IPS-18c (cell line): ENCODE measurements around the gene SLC2A13.
"Not testable (repeated sequence)": the region's sequence is repeated elsewhere in the genome, so short reads cannot be mapped to it uniquely, and the experiment has no call there.

ENCODE experiments used
- H3K4me3 ChIP-seq: 2 replicates; pipeline ENCODE4 v1.7.0; 2013; ENCODE audit warnings: low read depth, mild to moderate bottlenecking, low read length, moderate library complexity; ENCODE audit not compliant: insufficient read depth
- H3K9me3 ChIP-seq: one replicate; pipeline ENCODE4 v1.6.1; 2013; ENCODE audit warnings: mild to moderate bottlenecking, low read length, moderate library complexity; ENCODE audit not compliant: control insufficient read depth, insufficient read depth

Gene SLC2A13

DNA sequence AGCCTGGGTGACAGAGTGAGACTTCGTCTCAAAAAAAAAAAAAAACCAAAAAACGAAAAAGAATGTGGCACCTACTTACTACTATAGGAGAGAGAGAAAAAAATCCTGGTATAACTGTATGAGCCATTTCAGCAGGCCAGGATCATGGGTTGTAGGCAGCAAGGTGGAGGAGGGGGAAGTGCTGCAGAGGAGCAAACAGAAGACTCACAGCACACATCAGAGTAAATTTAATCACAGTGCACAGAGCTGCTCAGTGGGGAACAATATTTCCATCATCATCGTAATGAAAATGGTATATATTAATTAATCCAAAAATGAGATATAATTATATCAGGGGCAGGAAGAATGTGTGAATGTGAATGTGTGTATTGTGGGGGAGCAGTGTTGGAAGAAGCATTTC is 175.8 kb downstream of the SLC2A13 start:
- Histone ChIP-seq H3K4me3 (no peak overlapping the region), H3K9me3 (no peaks in the 10 kb centered on the region)

GRCh38 chr12:39928181-39928899 is 177.5 kb downstream of the SLC2A13 start:
- Histone ChIP-seq H3K4me3 (no peak overlapping the region), H3K9me3 (no peaks in the 10 kb centered on the region)

DNA sequence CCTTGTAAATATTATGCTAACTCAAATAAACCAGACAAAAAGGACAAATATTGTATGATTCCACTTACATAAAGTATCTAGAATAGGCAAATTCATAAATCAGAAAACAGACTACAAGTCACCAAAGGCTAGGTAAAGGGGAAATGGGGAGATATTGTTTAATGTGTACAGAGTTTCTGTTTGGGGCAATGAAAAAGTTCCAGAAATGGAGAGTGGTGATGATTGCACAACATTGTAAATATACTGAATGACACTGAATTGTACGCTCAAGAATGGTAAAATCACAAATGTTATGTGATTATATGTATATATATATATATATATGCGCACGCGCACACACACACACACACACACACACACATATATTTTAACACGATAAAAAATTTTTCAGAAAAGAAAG is 182.5 kb downstream of the SLC2A13 start:
- H3K4me3 ChIP-seq = no peak overlapping the region
- H3K9me3 ChIP-seq = no peaks in the 10 kb centered on the region

DNA sequence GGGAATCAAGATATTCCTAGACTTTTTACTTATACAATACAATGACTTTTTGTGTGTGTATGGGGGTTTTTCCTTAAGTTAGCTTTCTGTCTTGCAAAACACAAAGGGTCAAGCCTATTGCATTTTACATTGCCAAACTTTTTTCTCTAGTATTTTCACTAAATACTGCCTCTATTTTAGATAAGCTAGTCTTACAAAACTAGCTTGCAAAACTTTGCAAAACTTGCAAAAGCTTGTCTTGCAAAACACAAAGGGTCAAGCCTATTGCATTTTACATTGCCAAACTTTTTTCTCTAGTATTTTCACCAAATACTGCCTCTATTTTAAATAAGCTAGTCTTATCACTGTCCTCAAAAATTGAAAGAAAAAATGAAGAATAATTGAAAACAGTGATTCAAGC is 183.3 kb downstream of the SLC2A13 start:
- not testable (repeated sequence) for H3K4me3 ChIP-seq, H3K9me3 ChIP-seq

DNA sequence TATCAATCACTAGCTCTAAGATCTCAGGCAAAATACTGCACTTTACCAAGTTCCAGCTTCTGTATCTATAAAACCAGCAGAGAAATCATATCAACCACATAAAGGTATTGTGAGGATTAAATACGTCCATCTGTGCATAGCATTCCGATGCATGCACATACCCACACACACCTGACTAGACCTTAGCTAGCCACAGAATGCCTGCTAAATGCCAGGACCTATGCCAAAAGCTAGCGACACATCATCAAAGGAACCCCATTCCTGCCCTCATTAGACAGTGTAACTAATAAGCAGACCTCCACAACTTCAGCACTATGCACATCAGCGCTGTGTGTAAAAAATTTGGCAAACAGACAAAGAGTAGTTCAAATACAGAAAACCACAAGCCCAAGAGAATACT is 185.2 kb downstream of the SLC2A13 start:
- no peak overlapping the region for H3K4me3 ChIP-seq

GRCh38 chr12:39920222-39920621 is 185.7 kb downstream of the SLC2A13 start:
- H3K9me3 ChIP-seq = no peaks in the 10 kb centered on the region
- H3K4me3 ChIP-seq = no peak overlapping the region

More for the DNA sequence above, 185.2 kb downstream of the SLC2A13 start:
- H3K9me3 ChIP-seq = no peaks in the 10 kb centered on the region

DNA sequence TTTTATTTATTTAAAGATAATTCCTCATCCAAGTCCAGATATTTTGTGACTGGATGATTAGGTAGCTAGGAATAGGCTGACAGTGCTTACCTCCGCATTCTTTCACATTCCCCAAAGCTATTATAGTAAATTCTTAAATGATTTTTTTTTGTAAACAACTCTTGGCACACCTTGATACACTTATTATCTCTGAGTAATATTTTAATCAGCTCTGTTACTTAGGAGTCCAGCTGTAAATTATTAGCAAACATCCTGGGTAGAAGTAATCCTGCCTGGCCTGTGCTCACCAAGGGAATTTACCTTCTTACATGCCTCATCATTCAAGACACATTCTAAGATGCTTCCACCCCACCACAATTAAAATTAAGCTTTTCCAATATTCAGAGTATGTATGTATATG is 186.1 kb downstream of the SLC2A13 start:
- H3K4me3 ChIP-seq = no peak overlapping the region
- H3K9me3 ChIP-seq = no peaks in the 10 kb centered on the region

DNA sequence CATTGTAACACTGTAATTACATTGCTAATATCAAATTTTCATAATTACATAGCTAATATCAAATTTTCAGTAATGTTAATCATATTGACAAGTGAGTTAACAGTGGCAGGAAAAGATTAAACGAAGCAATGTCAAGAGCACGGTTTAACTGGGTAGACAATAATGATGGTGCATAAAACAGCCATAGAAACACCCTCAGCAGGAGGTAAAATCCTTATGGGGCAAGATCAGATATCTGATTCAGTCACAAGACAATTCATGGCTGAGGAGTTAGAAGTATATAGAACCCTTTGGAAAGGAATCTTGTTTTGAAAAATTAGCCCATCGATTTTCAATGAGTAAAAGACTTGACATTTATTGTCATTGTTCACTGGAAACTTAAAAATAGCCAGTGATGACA is 190.6 kb downstream of the SLC2A13 start:
- no peak overlapping the region for H3K4me3 ChIP-seq
- no peaks in the 10 kb centered on the region for H3K9me3 ChIP-seq

DNA sequence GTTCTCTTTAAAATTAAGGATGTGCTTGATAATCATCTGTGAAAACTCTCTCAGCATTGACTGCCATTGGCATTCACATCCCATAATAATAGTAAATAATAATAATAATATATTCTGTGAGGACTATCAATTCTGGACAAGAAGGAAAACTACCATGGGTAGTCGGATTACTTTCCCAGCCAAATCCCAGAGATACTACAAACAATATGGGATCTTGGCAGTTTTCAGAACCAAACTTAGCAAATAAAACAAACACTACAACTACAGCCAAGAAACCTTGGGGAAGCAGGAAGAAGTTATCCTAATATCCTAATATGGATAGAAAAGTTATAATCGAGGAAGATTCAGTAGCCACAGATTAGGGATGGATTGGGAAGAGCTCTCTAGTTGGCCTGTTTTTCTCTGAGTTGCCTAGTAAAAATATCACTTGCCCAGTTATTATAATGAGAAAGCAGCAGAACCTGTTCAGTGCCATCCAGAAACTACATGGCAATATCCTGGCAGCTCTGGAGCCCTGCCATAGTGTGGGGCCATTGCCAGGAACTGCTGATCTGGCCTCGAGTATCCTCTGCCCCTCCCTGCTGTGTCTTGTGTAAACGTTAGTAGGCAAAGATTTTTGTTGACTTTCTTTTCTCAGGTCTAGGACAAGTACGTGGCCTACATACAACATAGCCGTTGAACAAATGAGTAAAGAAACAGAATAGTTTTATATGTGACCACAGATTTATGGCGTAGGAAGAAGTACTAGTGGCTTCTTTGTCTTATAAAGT is 193.5 kb downstream of the SLC2A13 start:
- no peaks in the 10 kb centered on the region for H3K9me3 ChIP-seq
- H3K4me3 ChIP-seq = no peak overlapping the region

DNA sequence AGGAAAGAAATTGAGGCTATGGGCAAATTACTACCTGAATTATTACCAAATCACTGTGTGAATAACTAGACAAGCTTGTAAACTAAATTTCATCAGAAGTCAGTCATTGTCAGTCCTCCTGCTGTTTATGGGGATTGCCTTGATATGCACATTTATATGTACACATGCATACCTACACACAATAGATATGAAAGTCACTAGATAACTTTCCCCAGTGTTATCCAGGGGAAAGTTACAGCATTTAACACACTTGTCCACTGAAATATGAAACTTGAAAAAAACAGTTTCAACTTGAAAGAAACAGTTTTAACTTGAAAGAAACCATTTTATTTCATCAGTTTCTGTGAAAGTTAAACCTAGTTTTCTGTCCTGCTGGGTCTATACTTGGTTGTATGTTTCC is 199.6 kb downstream of the SLC2A13 start:
- H3K9me3 ChIP-seq = no peaks in the 10 kb centered on the region
- H3K4me3 ChIP-seq = no peak overlapping the region

DNA sequence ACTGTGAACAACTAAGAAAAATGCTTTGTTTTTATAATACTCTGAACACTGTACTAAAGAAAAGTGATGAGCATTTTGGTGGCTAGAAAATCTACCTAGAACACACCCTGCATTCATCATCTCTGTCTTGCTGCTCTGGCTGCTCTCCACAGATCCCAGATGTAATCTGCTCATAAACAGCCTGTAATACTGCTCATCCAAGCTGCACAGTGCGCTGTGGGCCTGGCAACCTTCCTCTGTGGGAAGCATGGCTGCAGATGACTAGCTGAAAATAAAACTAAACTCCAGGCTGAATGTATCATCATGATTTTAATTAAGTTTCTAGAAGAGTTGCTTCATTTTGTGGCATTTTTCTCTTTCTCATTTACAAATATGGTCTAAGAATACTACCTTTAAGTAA is 200.7 kb downstream of the SLC2A13 start:
- no peaks in the 10 kb centered on the region for H3K9me3 ChIP-seq

GRCh38 chr12:39902821-39903220 is 203.1 kb downstream of the SLC2A13 start:
- Histone ChIP-seq H3K4me3 (no peak overlapping the region), H3K9me3 (no peaks in the 10 kb centered on the region)

More for the DNA sequence above, 200.7 kb downstream of the SLC2A13 start:
- no peak overlapping the region for H3K4me3 ChIP-seq

DNA sequence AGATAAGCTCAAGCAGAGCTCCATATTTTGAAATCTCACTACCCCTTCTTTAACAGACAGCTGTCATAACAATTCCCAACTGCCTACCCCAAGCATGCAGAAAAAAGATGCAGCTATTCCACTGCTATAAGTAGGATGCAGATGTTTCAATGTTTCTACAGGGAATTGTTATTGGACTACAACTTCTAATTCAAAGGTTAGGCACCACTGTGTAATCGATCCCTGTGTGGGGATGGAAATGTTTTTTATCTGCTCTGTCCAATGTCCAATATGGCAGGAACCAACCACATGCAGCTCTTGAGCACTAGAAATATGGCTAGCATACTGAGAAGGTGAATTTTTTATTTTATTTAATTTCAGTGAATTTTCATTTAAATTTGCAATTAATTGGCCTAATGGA is 208.6 kb downstream of the SLC2A13 start:
- Histone ChIP-seq H3K9me3 (no peaks in the 10 kb centered on the region), H3K4me3 (no peak overlapping the region)

GRCh38 chr12:39893388-39893787 is 212.5 kb downstream of the SLC2A13 start:
- not testable (repeated sequence) for H3K4me3 ChIP-seq, H3K9me3 ChIP-seq

DNA sequence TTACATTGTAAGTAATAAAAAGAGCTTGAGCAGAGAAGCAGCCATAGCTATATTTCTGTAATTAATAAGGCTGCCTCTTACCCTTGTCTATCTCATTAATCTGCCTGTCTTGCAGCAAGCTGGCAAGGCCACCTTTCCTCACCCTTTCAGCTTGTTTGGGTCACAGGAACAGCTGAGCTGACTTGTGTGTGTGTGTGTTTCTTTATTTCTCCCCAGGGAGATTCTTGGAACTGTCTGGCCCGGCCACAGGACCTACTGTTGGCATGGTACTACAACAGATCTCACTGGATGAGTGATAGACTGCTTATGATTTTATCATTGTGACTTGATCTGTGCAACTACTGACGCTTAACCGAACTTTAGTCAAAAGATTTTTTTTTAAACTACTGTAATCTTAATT is 213.7 kb downstream of the SLC2A13 start:
- H3K4me3 ChIP-seq = no peak overlapping the region
- H3K9me3 ChIP-seq = no peaks in the 10 kb centered on the region

DNA sequence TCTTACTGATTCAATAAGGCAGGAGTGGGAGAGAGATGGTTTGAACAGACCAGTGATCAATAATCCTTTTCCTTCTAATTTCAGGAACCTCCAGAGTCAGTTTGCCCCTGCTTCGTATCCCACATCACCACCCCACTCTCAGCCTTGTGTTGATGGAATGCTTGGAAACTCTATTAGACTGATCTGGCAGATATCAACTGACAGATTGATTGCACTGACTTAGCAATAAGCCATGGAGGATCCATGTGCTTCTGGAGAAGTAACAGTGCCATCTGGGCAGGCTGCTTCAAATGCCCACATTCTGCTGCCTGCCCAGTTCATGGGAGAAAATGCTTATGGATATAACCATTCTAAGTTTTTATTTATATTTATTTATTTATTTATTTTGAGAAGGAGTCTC is 218.0 kb downstream of the SLC2A13 start:
- H3K9me3 ChIP-seq = no peaks in the 10 kb centered on the region
- no peak overlapping the region for H3K4me3 ChIP-seq

GRCh38 chr12:39886106-39886505 is 219.8 kb downstream of the SLC2A13 start:
- no peaks in the 10 kb centered on the region for H3K9me3 ChIP-seq
- H3K4me3 ChIP-seq = no peak overlapping the region

- no peak overlapping the region for H3K4me3 ChIP-seq
- H3K9me3 ChIP-seq = no peaks in the 10 kb centered on the region
Observed at GRCh38 chr12:39884616-39885125, 221.2 kb downstream of the SLC2A13 start.
